Stimulated activated CD4-positive, alpha-beta T cell treated with anti-CD3 and anti-CD28 coated beads, TNF-alpha, amount 100 ng/mL, for 1 hour (primary cell): ENCODE results near the gene CEBPB.
"Not testable (repeated sequence)": the region's sequence is repeated elsewhere in the genome, so short reads cannot be mapped to it uniquely, and the experiment has no call there.

Experiments
- DNase-seq, 3 donors: peaks; one replicate each; pipeline ENCODE4 v3.0.0-alpha.2; 2020; ENCODE audit warnings: low read depth in 3 of 3, low spot score in 1 of 3

Gene CEBPB

GRCh38 chr20:50192364-50193198, 2.0 kb downstream of the CEBPB start:
- peak; percentile 37 to 69 (median 49) for DNase-seq

- no peak for DNase-seq
Observed at GRCh38 chr20:50193199-50193835, 2.7 kb downstream of the CEBPB start.

- no peak for DNase-seq
Observed at GRCh38 chr20:50193836-50194421, 3.3 kb downstream of the CEBPB start.

- no peak for DNase-seq
Observed at GRCh38 chr20:50194422-50194830, 3.8 kb downstream of the CEBPB start.

- no peak for DNase-seq
Observed at GRCh38 chr20:50194831-50195523, 4.3 kb downstream of the CEBPB start.

GRCh38 chr20:50195524-50196120, 5.0 kb downstream of the CEBPB start:
- no peak for DNase-seq

- no peak for DNase-seq
Observed at GRCh38 chr20:50196248-50196647, 5.6 kb downstream of the CEBPB start.

- no peak for DNase-seq
Observed at GRCh38 chr20:50196896-50197295, 6.3 kb downstream of the CEBPB start.

- DNase-seq, result no peak
Observed at GRCh38 chr20:50197463-50198179, 7.0 kb downstream of the CEBPB start.

- DNase-seq, result no peak
Observed at GRCh38 chr20:50198180-50198666, 7.6 kb downstream of the CEBPB start.

GRCh38 chr20:50198716-50199115, 8.1 kb downstream of the CEBPB start:
- DNase-seq, result no peak

- no peak for DNase-seq
Observed at GRCh38 chr20:50199703-50200102, 9.1 kb downstream of the CEBPB start.

- no peak for DNase-seq
Observed at GRCh38 chr20:50200482-50201104, 10.0 kb downstream of the CEBPB start.

GRCh38 chr20:50201710-50202109, 11.1 kb downstream of the CEBPB start:
- DNase-seq, result not testable (repeated sequence)

GRCh38 chr20:50202677-50203076, 12.0 kb downstream of the CEBPB start:
- no peak for DNase-seq

- no peak for DNase-seq
Observed at GRCh38 chr20:50203951-50204937, 13.6 kb downstream of the CEBPB start.

- no peak for DNase-seq
Observed at GRCh38 chr20:50207026-50207425, 16.4 kb downstream of the CEBPB start.

GRCh38 chr20:50208085-50208491, 17.5 kb downstream of the CEBPB start:
- DNase-seq, result no peak

GRCh38 chr20:50208815-50209214, 18.2 kb downstream of the CEBPB start:
- not testable (repeated sequence) for DNase-seq
